Vagina (tissue), 2 donors: ENCODE results near the gene PDE11A.

Experiments used
- POLR2A ChIP-seq, 2 donors: fragments of 450-650 bp; IDR thresholded peaks; one replicate each; pipeline ENCODE4 v1.6.1; 2017; ENCODE audit warnings: antibody characterized with exemption in 2 of 2, mild to moderate bottlenecking in 2 of 2, moderate library complexity in 2 of 2
- POLR2AphosphoS5 ChIP-seq, 2 donors: sonication (generic); formaldehyde crosslinking; IDR thresholded peaks; one replicate each; pipeline ENCODE4 v1.9.0; 2017; ENCODE audit warnings: antibody characterized with exemption in 2 of 2, mild to moderate bottlenecking in 2 of 2, low read depth in 1 of 2; ENCODE audit not compliant: insufficient read depth in 1 of 2
- TF ChIP-seq, protein P1 (sequence below), 3 experiments: fragments of 450-650 bp in 2 of 3; fragments of 200-600 bp in 1 of 3; sonication (generic) in 1 of 3; IDR thresholded peaks; one replicate each; pipeline ENCODE4 v1.5.1; 2017 to 2019; ENCODE audit warnings: antibody characterized with exemption in 3 of 3, mild to moderate bottlenecking in 2 of 3, moderate library complexity in 2 of 3

DNA sequence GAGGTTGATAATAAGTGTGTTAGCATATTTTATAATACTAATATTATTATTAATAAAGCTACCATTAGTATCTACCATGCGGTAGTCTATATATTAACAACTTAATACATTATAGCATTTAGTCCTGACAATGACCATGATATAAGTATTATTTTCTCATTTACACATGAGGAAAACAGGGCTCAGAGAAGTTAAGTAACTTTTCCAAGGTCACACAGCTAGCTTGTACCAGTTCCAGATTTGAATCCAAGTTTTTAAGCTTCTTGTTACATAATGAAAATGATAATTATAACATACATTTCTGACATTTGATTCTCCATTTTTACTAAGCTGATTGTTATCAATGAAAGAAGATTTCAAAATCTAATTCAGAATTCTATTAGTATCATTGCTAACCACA lies 369.4 kb downstream of the PDE11A start:
- TF ChIP-seq, protein P1, sequence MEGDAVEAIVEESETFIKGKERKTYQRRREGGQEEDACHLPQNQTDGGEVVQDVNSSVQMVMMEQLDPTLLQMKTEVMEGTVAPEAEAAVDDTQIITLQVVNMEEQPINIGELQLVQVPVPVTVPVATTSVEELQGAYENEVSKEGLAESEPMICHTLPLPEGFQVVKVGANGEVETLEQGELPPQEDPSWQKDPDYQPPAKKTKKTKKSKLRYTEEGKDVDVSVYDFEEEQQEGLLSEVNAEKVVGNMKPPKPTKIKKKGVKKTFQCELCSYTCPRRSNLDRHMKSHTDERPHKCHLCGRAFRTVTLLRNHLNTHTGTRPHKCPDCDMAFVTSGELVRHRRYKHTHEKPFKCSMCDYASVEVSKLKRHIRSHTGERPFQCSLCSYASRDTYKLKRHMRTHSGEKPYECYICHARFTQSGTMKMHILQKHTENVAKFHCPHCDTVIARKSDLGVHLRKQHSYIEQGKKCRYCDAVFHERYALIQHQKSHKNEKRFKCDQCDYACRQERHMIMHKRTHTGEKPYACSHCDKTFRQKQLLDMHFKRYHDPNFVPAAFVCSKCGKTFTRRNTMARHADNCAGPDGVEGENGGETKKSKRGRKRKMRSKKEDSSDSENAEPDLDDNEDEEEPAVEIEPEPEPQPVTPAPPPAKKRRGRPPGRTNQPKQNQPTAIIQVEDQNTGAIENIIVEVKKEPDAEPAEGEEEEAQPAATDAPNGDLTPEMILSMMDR (IDR thresholded peaks at IDR 0.05), result no peak
- no peak for TF ChIP-seq POLR2A (IDR thresholded peaks at IDR 0.05)
- no peak for TF ChIP-seq POLR2AphosphoS5 (IDR thresholded peaks at IDR 0.05; ENCODE audit: insufficient read depth in 1 of 2, low read depth in 1 of 2)
